ENCODE measurements around the gene TINAGL1.

DNA sequence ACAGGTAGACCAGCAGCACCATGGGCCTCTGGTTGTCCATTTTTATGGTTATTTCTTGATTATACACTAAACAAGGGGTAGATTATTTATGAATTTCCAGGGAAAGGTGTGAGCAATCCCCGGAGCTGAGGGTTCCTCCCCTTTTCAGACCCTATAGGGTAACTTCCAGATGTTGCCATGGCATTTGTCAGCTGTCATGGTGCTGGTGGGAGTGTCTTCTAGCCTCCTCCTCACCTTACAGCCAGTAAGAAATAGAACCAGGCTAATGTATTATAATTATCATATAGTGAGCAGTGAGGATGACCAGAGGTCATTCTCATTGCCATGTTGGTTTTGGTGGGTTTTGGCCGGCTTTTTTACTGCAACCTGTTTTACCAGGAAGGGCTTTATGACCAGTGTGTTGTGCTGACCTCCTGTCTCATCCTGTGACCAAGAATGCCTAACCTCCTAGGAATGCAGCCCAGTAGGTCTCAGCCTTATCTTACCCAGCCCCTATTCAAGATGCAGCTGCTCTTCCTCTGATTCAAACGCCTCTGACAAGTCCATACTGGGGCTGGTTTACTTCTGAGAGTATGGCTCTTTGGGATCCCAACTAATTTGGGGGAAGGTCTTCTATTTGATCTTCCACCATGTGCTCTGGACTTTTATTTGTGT, 13.5 kb upstream of the TINAGL1 start:
- TF ChIP-seq EP300 (IDR thresholded peaks at IDR 0.05) (no peak), POLR2A (IDR thresholded peaks at IDR 0.05) (no peak)

Measured in ovary (tissue), 1 donor.